HG03039 (cell line): ENCODE measurements around the gene OR52L1.

Experiments
- ATAC-seq: cut with Tn5 transposase; IDR thresholded peaks from one replicate; pipeline ENCODE4 v1.9.1; 2021; ENCODE audit warnings: mild to moderate bottlenecking, moderate library complexity; ENCODE audit not compliant: unreplicated experiment

Gene OR52L1

DNA sequence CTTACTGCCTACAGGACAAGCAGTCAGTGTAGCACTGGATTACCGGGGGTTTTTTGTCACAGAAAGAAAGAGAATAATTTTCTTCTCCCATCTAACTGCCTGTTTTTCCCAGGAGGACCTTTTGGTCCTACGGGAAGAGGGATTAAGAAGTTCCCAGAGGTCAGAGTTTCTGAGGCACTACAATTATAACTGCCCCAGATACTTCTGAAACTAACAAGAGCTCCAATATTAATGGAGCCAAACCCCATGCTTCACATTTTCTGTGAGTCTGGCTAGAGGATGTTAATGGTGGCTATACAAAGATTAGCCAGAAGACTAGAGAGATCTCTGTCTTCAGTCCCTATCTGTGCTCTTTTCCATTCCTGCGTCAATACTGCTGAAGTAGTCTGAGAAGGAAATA is 44.8 kb downstream of the OR52L1 start, which contains the start of gene OR56A3:
Gene OR56A3 (plus strand): TSS at position 301 of the 400 bp plus-strand sequence. CDS start 5,096 bp downstream, outside the sequence.
- ATAC-seq, result no peak

- no peak for ATAC-seq
Observed at GRCh38 chr11:5940748-5941147, 46.0 kb downstream of the OR52L1 start.

DNA sequence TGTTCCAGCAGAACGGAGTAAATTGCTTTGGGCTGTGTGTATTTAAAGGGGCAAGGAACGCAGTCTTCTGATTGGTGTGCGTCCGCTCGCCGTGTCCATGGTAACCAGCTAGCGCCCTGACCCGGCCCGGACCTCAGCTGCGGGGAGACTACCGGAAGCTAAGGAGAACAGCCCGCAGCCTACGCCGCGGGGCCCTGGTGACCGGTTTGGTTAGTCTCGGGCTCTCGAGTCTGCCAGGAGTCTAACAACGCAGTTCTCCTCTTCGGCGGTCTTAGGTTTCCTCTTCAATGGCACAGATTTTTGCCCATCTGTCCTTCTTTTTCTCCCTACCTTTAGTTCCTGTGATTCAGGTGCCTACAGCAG is 48.2 kb downstream of the OR52L1 start:
- ATAC-seq, result no peak

DNA sequence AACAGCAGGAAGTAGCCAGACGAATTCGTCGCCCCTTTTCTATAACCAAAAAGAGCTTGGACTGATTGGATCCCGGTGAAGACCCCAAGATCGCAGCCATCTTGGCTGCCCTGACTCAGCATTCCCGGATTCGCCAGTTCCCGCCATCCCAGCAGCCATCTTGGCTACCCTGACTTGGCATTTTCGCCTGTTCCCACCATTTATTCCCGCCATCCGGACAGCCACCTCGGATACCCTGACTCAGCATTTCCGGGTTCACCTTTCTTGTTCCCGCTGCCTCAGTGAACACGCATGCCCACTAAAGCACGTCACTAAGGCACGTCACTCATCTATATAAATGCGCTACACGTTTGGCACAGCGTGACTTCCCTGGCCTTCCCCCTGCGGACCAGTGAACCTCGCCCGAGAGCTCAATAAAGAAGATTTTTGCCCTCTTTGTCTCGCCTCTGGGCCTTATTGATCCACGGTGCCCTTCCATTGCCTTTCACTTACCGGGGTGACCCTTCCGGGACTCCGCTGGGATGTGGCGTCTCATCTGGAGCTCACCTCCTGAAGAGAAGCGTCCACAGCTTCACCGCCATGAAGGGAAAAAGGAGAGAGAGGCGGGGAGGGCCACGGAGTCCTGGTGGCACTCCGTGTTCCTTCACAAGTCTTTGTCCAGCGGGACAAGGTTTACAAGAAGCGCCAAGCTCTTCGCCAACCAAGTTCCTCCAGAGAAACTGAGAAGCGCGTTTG is 48.8 kb downstream of the OR52L1 start:
- ATAC-seq, result no peak
